HK-2 (cell line): Measurements from ENCODE around the gene GSG1L.
A peak's percentile ranks its signal among the peaks of the same experiment; 100 is the strongest.

Experiments used
- DNase-seq: peaks from one replicate; pipeline ENCODE4 v3.0.0-alpha.2; 2018; ENCODE audit not compliant: unreplicated experiment

Gene GSG1L

DNA sequence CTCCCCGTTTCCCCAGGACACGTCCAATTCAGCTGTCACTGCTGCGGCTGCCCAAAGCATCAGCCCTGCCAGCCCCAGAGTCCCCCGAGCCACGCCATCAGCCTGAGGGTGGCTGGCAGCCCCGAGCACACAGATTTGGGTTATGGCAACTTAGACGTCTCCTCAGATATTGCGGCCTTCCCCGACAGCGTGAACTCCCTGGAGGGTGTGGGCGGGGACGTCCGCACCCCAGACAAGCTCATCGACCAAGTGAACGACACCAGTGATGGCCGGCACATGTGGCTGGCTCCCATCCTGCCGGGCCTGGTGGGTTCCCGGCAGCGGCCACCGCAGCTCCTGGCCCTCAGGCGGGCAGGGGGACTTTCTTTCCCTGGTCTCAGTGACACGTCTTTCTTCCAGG is 288.7 kb downstream of the GSG1L start:
- DNase-seq, result no peak

DNA sequence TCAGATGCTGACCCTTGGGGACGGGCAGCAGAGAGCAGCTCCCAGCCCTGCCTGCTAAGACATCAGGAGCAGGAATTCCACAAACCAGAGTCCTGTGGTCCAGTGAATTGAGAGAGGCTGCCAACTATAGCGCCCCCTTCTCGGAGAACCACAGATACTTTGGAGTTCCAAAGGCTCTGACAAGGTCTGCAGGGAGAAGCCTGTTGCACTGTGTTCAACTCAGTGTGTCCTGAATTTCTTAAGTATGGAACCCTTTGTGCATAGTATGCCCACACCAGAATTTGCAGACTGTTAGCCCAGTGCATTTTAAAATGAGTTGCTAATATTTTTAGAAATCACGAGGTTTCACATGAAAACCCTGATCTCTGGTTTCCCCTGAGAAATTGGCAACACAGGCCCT is 290.2 kb downstream of the GSG1L start:
- no peak for DNase-seq

DNA sequence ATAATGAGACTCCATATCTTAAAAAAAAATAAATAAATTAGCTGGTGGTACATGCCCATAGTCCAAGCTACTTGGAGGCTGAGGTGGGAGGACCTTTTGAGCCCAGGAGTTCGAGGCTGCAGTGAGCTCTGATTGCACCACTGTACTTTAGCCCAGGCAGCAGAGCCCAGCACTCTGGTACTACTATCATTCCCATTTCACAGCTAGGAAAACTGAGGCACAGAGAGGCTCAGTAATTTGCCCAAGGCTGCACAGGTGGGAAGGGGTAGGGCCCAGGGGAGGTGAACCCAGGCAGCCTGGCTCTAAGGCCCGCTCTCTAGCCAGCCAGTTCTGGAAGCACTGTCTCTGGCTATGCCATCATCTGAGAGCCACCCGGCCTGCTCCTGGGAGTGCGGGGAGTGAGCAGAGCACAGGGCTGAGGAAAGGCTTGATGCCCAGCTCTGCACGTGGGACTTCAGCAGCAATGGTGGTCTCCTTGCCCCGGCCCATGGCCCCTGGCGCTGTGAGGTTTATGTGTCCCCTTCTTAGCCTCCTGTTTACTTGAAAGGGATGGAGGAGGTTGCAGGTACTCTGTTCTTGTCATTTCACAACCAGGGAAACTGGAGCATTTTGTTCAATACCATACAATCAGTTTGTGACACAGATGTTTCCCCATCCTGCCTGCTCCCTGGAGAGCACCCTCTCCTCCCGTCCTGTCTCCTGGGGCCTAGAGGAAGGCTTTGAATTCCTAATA is 291.3 kb downstream of the GSG1L start:
- DNase-seq, result no peak

DNA sequence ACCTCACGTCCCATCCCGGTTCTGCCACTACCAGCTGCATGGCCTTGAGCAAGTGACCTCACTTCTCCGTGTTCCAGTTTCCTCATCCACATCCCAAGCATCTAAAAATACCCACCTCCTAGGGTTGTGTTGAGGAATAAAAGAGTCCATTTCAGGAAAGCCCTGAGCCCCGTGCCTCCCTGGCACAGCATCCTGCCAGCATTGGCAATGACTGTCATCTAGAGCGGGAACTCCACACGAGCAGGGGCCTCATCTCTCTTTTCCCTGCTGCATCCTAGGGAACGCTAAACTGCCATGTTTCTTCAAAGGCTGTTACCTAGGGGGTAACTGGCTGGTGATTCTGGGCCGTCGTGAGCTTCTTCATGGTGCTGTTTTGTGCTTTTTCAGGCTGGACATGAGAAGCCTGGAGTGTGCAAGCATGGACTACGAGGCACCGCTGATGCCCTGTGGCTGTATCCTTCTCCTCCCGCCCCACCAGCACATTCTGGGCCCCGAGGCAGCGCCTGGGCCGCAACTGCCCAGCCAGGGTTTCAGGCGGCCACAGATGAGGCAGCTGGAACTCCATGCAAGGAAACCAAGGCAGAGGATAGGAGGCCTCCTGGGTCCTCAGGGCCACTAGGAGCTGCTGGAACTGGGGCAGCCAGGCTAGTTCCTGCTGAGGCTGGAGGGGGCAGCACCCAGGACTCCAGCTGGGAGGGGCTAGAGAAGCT is 292.2 kb downstream of the GSG1L start:
- no peak for DNase-seq

DNA sequence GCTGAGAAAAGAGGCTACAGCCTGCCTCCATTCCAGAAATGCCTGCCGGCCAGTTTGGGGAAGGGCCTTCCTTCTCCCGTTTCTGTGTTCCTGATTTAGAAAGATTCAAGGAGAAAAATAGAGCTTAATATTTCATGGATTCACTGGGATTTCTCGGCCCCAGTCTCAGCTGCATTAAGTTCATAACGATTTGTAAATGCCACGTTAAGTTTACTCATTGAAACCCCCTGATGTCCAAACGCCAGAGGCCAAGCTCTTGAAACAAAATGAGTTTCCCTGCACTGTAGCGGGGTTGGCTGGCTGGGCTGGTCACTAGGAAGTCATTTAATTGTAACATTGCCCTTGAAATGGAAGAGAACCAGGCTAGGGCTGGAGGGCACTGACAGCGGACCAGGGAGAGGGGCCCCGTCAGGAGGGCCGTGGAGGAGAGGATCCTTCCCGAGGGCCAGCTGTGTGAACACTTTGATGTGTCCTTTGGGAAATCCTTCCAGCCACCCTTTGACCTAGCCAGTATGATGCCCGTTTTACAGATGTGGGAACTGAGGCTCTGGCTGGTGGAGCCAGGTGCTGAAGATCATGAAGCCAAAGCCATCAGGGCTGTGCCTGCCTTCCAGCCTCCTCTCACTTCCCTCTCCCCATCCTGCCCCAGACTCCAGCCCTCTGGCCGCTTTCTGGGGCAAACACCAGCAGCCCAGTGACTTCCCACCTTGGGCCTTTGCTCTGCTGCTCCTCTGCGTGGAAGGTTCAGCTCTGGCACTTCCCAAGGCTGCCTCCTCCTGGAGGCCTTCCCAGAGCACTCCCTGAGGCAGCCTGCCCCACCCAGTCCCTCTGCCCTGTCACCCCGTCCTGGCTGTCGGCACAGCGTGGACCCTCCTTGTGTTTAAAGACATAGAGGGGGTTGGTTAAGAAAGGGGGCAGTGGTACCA is 293.0 kb downstream of the GSG1L start:
- no peak for DNase-seq

DNA sequence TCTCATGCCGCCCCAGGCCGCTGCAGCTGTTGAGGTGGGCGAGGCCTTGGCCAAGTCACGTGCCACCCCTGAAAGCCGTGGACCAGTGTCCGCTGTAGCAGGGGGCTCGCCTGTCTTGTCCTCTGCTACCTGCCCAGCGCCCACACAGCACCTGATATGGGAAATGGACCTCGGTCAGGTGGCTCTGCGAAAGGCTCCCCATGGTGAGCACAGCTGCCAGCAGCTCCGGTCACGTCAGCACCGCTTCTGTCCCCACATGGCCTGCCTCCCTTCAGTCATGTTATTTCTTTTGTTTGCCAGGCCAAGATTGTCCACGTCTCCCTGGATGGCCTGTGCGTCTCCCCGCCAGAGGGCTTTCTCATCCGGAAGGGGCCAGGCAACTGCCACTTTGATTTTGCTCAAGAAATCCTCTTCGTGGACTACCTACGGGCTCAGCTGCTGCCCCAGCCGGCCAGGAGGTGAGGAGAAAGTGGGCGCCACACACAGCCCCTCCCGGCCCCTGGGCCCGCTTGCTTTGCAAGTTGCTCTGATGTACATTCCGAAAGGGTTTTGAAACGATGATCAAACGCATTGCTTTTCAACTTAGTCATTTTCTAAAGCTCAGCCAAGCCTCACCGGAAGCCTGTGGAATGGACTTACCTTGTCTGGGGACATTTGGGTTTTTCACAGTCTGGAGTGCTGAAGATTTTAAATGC is 293.8 kb downstream of the GSG1L start:
- peak; percentile 84 for DNase-seq

DNA sequence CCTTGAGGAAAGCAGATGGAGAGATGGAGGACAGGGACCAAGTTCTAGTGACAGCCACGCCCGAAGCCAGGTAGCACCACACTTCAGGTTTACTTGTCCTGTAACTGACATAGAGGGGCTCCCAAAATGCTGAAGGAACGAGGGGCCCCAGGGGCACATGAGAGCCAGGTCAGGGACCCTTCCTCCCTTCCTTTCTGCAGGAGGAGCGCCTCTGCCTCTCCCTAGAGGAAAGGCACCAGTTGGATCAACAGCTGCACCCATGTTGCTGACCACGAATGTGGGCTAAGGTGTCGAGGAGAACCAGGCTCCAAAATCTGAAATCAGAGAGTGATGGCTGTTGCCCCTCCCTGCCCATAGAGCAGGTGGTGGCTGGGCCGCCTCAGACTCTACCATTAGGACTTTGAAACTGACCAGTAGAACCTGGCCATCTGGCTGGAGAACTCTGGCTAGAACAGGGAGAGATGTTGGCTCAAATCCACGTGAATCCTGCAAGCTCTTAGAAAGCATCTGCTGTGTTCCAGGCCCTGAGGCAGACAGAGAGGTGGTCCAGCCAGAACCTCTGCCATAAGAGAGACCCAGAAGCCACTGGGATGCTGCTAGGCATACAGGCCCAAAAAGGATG is 294.8 kb downstream of the GSG1L start:
- DNase-seq, result no peak

DNA sequence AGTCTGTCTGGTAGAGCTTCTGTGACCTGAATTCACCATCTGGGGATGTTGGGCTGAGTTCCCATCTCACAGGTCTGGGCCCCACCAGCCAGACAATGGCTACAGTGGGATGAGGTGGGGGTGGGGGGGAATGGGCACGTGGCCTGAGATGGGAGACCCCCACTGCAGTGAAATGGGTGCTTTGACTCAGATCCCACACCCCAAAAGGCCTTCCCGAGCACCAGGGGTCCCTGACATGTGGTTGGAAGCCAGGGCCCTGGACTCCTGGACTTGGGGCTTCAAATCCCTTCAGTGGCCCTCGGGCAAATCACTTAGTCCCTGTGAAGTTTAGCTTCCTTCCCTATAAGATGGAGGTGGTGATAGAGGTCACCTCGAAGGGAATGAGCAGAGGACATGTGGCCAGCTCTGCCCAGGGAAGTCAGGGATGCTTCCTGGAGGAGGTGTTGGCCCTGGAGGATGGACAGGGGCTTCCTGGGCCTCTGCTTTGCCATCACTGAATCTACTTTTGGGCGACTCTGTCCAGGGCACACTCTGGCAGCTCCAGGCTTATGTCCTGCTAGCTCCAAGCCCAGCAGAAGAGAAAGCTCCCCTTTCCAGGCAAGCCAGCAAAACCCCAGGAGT is 295.4 kb downstream of the GSG1L start:
- no peak for DNase-seq

DNA sequence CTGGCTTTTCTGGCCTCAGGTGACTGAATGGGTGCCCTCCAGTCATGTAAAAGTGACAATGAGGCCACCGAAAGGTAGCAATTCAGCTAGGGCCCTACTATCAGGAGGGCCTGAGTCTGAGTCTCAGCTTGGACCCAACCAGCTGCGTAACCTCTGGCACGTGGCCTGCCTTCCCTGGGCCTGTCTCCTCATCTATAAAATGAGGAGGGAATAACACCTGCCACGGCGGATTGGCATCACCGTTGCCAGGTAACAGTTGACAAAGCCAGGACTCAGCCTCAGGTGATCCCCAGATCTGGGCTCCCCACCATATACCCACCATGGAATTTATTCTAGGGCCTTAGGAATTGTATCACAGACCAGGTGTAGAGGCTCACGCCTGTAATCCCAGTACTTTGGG is 296.4 kb downstream of the GSG1L start:
- DNase-seq, result no peak

DNA sequence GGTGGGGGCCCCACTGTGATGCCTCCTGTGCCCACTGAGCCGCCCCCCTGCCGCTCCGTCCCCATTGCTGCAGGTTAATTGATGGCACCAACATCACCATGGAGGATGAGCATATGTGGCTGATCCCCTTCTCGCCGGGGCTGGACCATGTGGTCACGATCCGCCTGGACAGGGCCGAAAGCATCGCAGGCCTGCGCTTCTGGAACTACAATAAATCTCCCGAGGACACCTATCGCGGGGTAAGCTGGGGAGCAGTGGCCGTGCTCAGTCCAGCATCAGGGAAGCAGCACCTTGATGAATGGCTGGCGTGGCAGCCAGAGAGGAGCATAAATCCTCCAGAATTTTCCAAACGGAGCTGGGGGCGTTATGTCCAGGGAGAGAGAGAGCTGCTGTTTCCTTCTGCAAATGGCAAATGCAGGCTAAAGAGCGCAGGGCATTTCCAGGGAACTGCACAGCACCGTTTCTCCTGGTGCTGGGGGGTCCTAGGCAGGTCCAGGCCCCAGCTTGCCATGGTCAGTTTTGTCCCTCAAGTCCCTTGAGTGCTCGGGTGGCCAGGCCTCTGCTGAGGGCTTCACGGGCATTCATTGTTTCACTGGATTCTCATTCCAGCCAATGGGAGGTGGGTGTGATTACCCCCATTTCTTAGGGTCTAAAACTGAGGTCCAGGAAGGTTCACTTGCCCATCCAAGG is 297.1 kb downstream of the GSG1L start:
- no peak for DNase-seq

DNA sequence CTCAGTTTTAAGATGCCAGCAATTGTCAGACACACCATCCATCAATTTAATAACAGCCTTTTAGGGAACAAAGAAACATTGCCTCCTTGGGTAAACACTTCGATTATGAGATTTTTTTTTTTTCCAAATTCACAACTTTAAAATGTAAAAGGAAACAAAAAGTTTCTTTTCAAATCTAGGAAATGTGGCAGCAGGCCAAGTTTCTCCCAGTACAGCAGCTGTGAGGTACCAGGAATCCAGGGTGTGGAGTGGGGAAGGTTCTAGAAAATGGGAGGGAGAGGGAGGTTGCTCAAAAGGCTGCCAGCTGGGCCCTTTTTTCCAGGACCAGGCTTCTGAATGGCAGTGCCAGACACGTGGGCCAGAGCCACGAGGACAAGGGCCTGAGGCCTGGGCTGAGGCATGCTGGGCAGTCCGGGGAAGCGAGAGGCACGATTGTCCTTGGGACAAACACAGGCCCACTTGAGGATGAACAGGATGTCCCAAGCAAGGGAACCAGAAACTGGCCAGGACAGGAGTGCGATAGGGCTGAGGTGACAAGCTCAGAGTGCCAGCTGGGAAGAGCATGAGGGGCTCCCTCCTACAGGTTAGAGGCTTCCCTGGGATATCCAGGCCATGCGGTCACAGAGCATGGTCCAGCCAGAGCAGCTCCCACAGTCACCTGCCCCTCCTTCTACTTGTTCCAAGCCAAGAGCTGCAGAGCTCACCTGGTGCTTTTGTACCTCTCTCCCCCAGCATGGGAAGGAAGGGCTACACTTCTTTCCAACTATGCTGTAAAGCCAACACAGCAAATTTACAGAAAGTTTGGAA is 298.4 kb downstream of the GSG1L start:
- DNase-seq, result no peak

DNA sequence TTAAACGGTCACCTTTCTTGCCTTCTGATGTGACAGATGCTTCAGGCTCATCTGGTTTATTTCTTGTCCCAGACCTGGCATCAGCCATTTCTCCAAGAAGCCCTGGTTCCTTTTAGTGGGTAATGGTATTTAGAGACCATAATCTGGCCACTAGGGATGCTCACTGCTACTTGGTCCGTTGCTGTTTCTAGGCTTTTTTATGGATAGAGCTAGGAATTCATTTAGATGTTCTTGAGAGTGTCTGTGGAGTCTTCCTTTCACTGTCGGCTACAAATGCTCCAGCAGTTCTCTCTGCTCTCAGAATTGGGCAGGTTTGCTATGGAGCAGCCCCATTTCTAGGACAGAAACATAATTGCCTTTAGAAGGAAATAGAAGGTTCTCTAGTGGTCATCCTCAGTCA is 299.1 kb downstream of the GSG1L start:
- DNase-seq, result no peak

DNA sequence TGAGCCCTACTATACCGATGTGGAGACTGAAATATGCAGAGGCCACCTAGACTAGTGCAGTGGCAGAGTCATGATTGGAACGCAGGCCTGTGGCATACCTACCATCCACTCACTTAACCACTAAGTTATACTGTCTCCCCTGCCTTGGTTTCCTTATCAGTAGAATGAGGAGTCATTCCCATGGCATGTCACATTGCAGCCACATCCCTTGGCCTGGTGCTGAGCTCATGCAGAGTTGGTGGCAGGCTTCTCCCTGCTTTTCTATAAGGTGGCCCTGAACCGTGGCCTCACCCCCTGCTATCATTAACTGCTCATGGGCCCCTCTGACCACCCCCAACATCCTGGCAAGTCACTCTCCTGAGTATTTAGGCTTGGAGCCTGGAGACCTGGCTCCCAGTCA is 301.1 kb downstream of the GSG1L start:
- DNase-seq, result peak; percentile 82

DNA sequence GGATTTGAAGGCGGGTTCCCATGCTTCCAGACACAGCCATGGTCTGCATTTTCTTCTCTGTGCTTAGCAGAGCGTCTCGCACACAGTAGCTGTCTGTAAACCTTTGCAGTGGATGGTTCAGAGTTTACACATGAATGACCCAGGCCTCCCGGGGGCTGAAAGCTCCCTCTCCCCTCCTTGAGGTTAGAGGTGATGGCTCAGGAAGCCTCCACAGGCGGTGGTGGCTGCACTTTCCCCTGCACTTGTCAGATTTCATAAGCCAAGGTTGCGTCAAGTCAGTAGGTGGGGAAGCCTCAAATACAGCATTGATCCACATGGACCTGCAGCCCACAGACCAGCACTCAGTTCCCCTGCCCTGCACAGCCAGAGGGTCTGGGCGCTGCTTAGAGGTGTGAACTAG is 301.7 kb downstream of the GSG1L start:
- DNase-seq, result peak; percentile 83

DNA sequence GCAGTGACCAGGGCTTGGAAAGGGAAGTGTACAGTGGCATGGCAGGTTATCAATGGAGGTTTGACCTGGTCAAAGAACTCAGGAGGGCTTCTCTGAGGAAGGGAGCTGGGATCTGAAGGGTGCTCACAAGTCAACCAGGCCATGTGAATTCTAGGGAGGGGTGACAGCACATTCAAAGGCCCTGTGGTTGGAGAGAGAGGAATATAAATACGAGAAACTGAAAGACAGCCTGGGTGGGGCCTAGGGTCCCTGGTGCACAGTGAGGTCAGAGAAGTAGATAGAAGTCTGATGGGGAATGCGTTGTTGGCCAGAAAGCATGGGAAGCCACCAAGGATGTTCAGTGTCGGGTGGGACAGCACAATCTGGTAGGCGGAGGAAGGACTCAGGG is 302.7 kb downstream of the GSG1L start:
- DNase-seq, result no peak

DNA sequence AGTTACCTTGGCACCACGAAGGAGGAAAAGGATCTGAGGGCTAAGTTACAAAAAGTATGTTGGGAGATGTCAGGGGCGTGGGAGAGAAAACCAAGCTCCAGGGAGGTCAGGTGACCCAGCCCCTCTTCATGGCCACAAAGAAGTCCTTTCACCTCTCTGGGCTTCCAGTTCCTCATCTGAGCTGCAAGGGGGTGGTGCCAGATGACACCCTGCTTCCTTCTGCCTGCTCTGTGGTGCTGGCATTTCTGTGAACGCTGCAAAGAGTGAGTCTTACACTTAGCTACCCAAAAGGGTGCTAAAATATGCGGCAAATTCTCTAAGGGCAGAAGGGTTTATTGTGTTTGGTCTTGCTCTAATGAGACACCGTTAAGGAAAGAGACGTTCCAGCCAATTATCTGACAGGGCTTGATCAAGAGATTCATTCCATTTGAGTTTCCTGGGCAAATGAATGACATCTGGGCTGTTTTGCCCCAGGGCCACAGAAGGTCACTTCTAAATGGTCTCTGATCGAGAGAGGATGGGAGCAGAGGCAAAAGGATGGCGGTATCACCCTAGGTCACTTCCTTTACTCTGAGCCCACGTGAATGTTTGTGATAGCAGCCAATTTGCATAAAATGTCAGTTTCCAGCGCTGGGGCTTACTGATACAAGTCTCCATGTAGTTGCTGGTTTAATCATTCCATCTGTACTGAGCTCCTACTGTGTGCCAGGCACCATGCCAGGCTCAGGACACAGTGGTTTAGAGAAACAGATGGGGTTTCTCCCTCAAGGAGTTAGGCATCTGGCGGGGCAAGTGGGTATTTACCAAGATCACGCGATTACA is 303.3 kb downstream of the GSG1L start:
- DNase-seq, result no peak

DNA sequence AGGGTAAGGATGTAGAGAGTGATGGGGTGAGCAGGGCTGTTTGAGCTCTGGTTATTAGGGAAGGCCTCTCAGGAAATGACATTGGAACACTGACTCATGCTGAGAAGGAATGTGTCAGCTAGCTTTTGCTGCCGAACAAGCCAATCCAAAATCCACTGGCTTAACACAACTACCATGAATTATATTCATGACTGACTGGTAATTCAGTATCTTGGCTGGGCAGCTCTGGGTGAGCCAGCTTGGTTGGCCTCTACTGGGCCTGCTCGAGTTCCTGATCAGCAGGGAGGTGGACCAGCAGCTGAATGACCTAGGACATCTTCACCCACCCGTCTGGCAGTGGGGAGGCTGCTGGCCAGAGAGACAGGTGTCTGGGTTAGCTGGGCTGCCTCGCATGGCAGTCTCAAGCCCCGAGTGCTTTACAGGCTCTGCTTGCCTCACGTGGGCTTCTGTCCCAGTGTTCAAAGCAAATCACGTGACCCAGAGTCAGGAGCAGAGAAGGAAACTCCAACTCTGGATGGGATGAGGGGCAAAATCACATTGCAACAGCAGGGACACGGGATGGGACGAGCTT is 304.1 kb downstream of the GSG1L start:
- no peak for DNase-seq

DNA sequence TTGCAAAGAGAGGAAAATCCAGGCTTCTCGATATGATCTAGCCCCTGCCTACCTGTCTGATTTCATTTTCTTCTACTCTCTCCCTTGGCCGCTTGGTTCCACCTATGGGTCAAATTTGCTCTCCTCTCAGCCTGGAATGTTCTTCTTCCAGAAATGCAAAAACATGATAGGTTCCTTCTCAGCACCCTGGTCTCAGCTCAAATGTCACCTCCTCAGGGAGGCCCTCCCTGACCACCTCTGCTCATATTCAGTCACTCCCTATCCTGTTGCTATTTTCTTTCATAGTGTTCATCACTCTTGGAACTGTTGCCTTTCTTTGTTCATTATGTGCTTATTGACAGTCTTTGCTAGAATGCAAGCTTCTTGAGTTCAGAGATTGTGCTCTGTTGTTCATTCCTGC is 305.0 kb downstream of the GSG1L start:
- DNase-seq, result no peak
